ENCODE results near the gene TTC12. TPM values are rescaled to one million over a fixed set of nuclear protein-coding genes. Genes with fewer than 3 reads are reported as not detected.

TTC12 gene
- total RNA-seq, 1 donor from 2014 or later = 9.2 TPM

GRCh38 chr11:113375402-113375801 lies 61.0 kb downstream of the TTC12 start:
- Mint-ChIP-seq H3K27ac (ENCODE audit: unreplicated experiment) (no peak overlapping the region), H3K9me3 (ENCODE audit: unreplicated experiment) (peaks cover 2% of the 10 kb centered on the region), H3K4me3 (ENCODE audit: unreplicated experiment) (no peak overlapping the region), H3K27me3 (ENCODE audit: unreplicated experiment) (peaks cover 2% of the 10 kb centered on the region), H3K4me1 (ENCODE audit: low read depth, unreplicated experiment) (no peaks in the 10 kb centered on the region), H3K36me3 (ENCODE audit: unreplicated experiment) (peaks cover 4% of the 10 kb centered on the region)
- no peak for TF ChIP-seq CTCF (IDR thresholded peaks at IDR 0.05; ENCODE audit: partially characterized antibody, unreplicated experiment)
- DNase-seq = no peak

GRCh38 chr11:113376156-113376555 lies 61.8 kb downstream of the TTC12 start:
- H3K27me3 Mint-ChIP-seq (ENCODE audit: unreplicated experiment) = peaks cover 2% of the 10 kb centered on the region
- no peak overlapping the region for H3K4me3 Mint-ChIP-seq (ENCODE audit: unreplicated experiment)
- H3K27ac Mint-ChIP-seq (ENCODE audit: unreplicated experiment) = no peak overlapping the region
- no peaks in the 10 kb centered on the region for H3K4me1 Mint-ChIP-seq (ENCODE audit: low read depth, unreplicated experiment)
- H3K9me3 Mint-ChIP-seq (ENCODE audit: unreplicated experiment) = peaks cover 2% of the 10 kb centered on the region
- peaks cover 6% of the 10 kb centered on the region for H3K36me3 Mint-ChIP-seq (ENCODE audit: unreplicated experiment)
- no peak for TF ChIP-seq CTCF (IDR thresholded peaks at IDR 0.05; ENCODE audit: partially characterized antibody, unreplicated experiment)
- no peak for DNase-seq

GRCh38 chr11:113377681-113378412 lies 63.5 kb downstream of the TTC12 start:
- no peak overlapping the region for H3K4me3 Mint-ChIP-seq (ENCODE audit: unreplicated experiment)

GRCh38 chr11:113378692-113379091 lies 64.3 kb downstream of the TTC12 start:
- no peak overlapping the region for H3K4me3 Mint-ChIP-seq (ENCODE audit: unreplicated experiment)
- peaks cover 2% of the 10 kb centered on the region for H3K27me3 Mint-ChIP-seq (ENCODE audit: unreplicated experiment)
- H3K27ac Mint-ChIP-seq (ENCODE audit: unreplicated experiment) = no peak overlapping the region
- peaks cover 2% of the 10 kb centered on the region for H3K9me3 Mint-ChIP-seq (ENCODE audit: unreplicated experiment)
- no peaks in the 10 kb centered on the region for H3K4me1 Mint-ChIP-seq (ENCODE audit: low read depth, unreplicated experiment)
- H3K36me3 Mint-ChIP-seq (ENCODE audit: unreplicated experiment) = peaks cover 6% of the 10 kb centered on the region
- no peak for DNase-seq
- TF ChIP-seq CTCF (IDR thresholded peaks at IDR 0.05; ENCODE audit: partially characterized antibody, unreplicated experiment) = no peak

More at GRCh38 chr11:113377681-113378412, 63.5 kb downstream of the TTC12 start:
- H3K4me1 Mint-ChIP-seq (ENCODE audit: low read depth, unreplicated experiment) = no peaks in the 10 kb centered on the region
- no peak overlapping the region for H3K27ac Mint-ChIP-seq (ENCODE audit: unreplicated experiment)
- H3K9me3 Mint-ChIP-seq (ENCODE audit: unreplicated experiment) = peaks cover 2% of the 10 kb centered on the region
- no peak for DNase-seq
- TF ChIP-seq CTCF (IDR thresholded peaks at IDR 0.05; ENCODE audit: partially characterized antibody, unreplicated experiment) = no peak
- H3K27me3 Mint-ChIP-seq (ENCODE audit: unreplicated experiment) = peaks cover 2% of the 10 kb centered on the region
- peaks cover 6% of the 10 kb centered on the region for H3K36me3 Mint-ChIP-seq (ENCODE audit: unreplicated experiment)

- Mint-ChIP-seq H3K4me3 (ENCODE audit: unreplicated experiment) (no peak overlapping the region), H3K27me3 (ENCODE audit: unreplicated experiment) (peaks cover 2% of the 10 kb centered on the region), H3K36me3 (ENCODE audit: unreplicated experiment) (peaks cover 6% of the 10 kb centered on the region), H3K9me3 (ENCODE audit: unreplicated experiment) (peaks cover 2% of the 10 kb centered on the region), H3K27ac (ENCODE audit: unreplicated experiment) (no peak overlapping the region), H3K4me1 (ENCODE audit: low read depth, unreplicated experiment) (peaks cover 3% of the 10 kb centered on the region)
- TF ChIP-seq CTCF (IDR thresholded peaks at IDR 0.05; ENCODE audit: partially characterized antibody, unreplicated experiment) = no peak
- no peak for DNase-seq
Observed at GRCh38 chr11:113382121-113382520, 67.7 kb downstream of the TTC12 start.

Data from glutamatergic neuron (in vitro differentiated cells).